Lung (tissue), 16 donors: Measurements from ENCODE around the gene ACTL8. TPM values are rescaled to one million over a fixed set of nuclear protein-coding genes. Genes with fewer than 3 reads are reported as not detected.

Source experiments
- ATAC-seq: fragments of 200-7000 bp; cut with Tn5 transposase; one replicate; pipeline ENCODE4 v1.9.1; 2020; ENCODE audit warnings: moderate number of reproducible peaks; ENCODE audit not compliant: insufficient read depth, low FRiP score
- DNase-seq, 3 donors: peaks; one replicate each; pipeline ENCODE4 v3.0.0-alpha.2; 2013 to 2017
- H3K27ac ChIP-seq, 2 donors: one replicate each; pipeline ENCODE4 v1.5.1; 2013; ENCODE audit warnings: mild to moderate bottlenecking in 2 of 2, moderate library complexity in 2 of 2, control low read depth in 1 of 2, inconsistent platforms in 1 of 2, low read depth in 1 of 2, low read length in 1 of 2
- H3K27me3 ChIP-seq, 3 donors: one replicate each; pipeline ENCODE4 v1.5.1; 2013; ENCODE audit warnings: low read length in 2 of 3; ENCODE audit not compliant: control insufficient read depth in 3 of 3, insufficient read depth in 3 of 3
- H3K36me3 ChIP-seq, 4 donors: one replicate each; pipeline ENCODE4 v1.5.1; 2013; ENCODE audit warnings: low read length in 4 of 4, mild to moderate bottlenecking in 1 of 4, moderate library complexity in 1 of 4; ENCODE audit not compliant: control insufficient read depth in 4 of 4, insufficient read depth in 4 of 4
- H3K4me1 ChIP-seq, 5 donors: one replicate each; pipeline ENCODE4 v1.5.1; 2013; ENCODE audit warnings: low read length in 5 of 5, mild to moderate bottlenecking in 2 of 5, moderate library complexity in 1 of 5; ENCODE audit not compliant: control insufficient read depth in 5 of 5, insufficient read depth in 5 of 5
- H3K4me3 ChIP-seq: one replicate; pipeline ENCODE4 v1.5.1; 2013; ENCODE audit warnings: mild to moderate bottlenecking, control low read depth, moderate library complexity
- H3K9ac ChIP-seq, 2 donors: one replicate each; pipeline ENCODE4 v1.5.1; 2013; ENCODE audit warnings: low read length in 2 of 2, control low read depth in 1 of 2; ENCODE audit not compliant: insufficient read depth in 1 of 2
- H3K9me3 ChIP-seq, 4 donors: one replicate each; pipeline ENCODE4 v1.5.1; 2013; ENCODE audit warnings: low read length in 3 of 4, mild to moderate bottlenecking in 1 of 4, moderate library complexity in 1 of 4; ENCODE audit not compliant: control insufficient read depth in 4 of 4, insufficient read depth in 3 of 4
- CTCF ChIP-seq: IDR thresholded peaks from 2 replicates; pipeline ENCODE4 v1.5.1; 2012; ENCODE audit warnings: mild to moderate bottlenecking; ENCODE audit errors: control extremely low read depth, extremely low read depth
- WGBS, 2 donors: extraction: QIAGEN DNeasy Blood & Tissue Kit; methylation state at CpG; one replicate each; pipeline ENCODE4 v1.1.7; 2013; 5-methylcytosine and 5-hydroxymethylcytosine counted together
- long read RNA-seq, 5 donors: transcript quantifications; one replicate each; lab custom pipeline, GENCODE V29; 2026
- polyA plus RNA-seq, 2 donors: library from polyadenylated mRNA; stranded (reverse); fragments of 200-250 nt; gene quantifications; one replicate each; pipeline ENCODE4 v1.2.1, GENCODE V29; 2013
- total RNA-seq, 2 donors: library from RNA; depleted of rRNA in 1 of 2; stranded (reverse); fragments of >200 nt in 1 of 2; gene quantifications; one replicate each; pipeline ENCODE4 v1.2.1, GENCODE V29; 2014 to 2021
- donor health status: control.
- donor health status: control.
- donor health status: Bipolar disorder and iron deficiency.
- donor health status: healthy.
- donor health status: DM: yes; HTN: yes; CAD: no.

The ACTL8 gene
- total RNA-seq (not detected), polyA plus RNA-seq (not detected)
- long read RNA-seq, donor 1: 0 reads
- long read RNA-seq, donor 2: 0 reads
- long read RNA-seq, donor 3: 0 reads
- long read RNA-seq, donor 4: 0 reads
- long read RNA-seq, donor 5: 0 reads

DNA sequence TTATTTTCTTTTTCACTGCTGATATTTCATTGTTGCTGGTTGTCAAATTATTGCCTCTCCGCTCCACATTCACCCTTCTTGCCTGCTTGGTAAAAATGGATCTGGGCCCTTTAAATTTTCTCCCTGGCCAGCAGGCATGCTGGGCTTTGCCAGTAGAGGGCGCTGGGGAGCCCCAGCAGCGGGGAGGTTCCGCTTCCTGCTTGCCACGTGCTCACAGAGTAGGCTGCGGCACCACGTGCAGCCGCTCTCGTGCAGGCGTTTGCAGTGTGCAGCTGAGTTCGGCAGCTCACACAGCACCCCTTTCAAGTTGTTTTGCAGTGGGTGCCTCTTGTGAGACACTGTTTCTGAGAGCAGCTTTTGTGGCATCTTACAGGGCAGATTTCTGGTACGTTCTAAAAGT is at the start of gene ACTL8:
TSS of gene ACTL8 (plus strand) at position 214 of the 400 bp plus-strand sequence. CDS start 67,676 bp downstream, outside the sequence.
- no peaks in the 10 kb centered on the region for H3K4me1 ChIP-seq
- DNase-seq: no peak
- 59 to 61% methylated on average over 12 of the region's 12 CpGs for WGBS, 2 donors
- TF ChIP-seq CTCF: no peak
- ATAC-seq: no peak
- H3K27me3 ChIP-seq: no peaks in the 10 kb centered on the region
- H3K36me3 ChIP-seq: no peaks in the 10 kb centered on the region
- H3K4me3 ChIP-seq: no peak within 1 kb of the TSS
- H3K9ac ChIP-seq: no peak within 1 kb of the TSS
- no peak within 1 kb of the TSS for H3K27ac ChIP-seq
- peaks cover 0 to 36% (median 14%) of the 10 kb centered on the region in 4 donors for H3K9me3 ChIP-seq

GRCh38 chr1:17706445-17706844 is 48.7 kb upstream of the ACTL8 start:
- no peak overlapping the region for H3K9ac ChIP-seq
- H3K4me1 ChIP-seq: no peaks in the 10 kb centered on the region
- no peak for TF ChIP-seq CTCF
- no peak overlapping the region for H3K4me3 ChIP-seq
- H3K36me3 ChIP-seq: no peaks in the 10 kb centered on the region
- DNase-seq (no peak), ATAC-seq (no peak)
- peaks cover 0 to 10% (median 4%) of the 10 kb centered on the region in 4 donors for H3K9me3 ChIP-seq
- no peak overlapping the region for H3K27ac ChIP-seq
- H3K27me3 ChIP-seq: peaks cover 0 to 6% (median 0%) of the 10 kb centered on the region in 3 donors
- 69 to 82% methylated on average over 10 of the region's 10 CpGs for WGBS, 2 donors

GRCh38 chr1:17709981-17710380 is 45.2 kb upstream of the ACTL8 start:
- H3K36me3 ChIP-seq: no peaks in the 10 kb centered on the region

More at GRCh38 chr1:17709981-17710380, 45.2 kb upstream of the ACTL8 start:
- 88 to 95% methylated on average over 3 of the region's 3 CpGs for whole genome bisulfite sequencing, 2 donors
- peaks cover 0 to 11% (median 5%) of the 10 kb centered on the region in 4 donors for H3K9me3 ChIP-seq
- no peak overlapping the region for H3K4me3 ChIP-seq
- peaks cover 0 to 6% (median 0%) of the 10 kb centered on the region in 3 donors for H3K27me3 ChIP-seq
- no peak for TF ChIP-seq CTCF
- H3K4me1 ChIP-seq: no peaks in the 10 kb centered on the region
- ATAC-seq: no peak
- no peak overlapping the region for H3K27ac ChIP-seq
- H3K9ac ChIP-seq: no peak overlapping the region
- no peak for DNase-seq
